Neural progenitor cell (in vitro differentiated cells): Measurements from ENCODE around the gene TSHZ2. TPM values are rescaled to one million over a fixed set of nuclear protein-coding genes. Genes with fewer than 3 reads are reported as not detected.

Source experiments
- DNase-seq: peaks from one replicate; pipeline ENCODE4 v3.0.0-alpha.2; 2016; ENCODE audit warnings: low spot score
- H2AFZ ChIP-seq: fragments of 200-600 bp; sonication (generic); replicated peaks from 2 replicates; pipeline ENCODE4 v1.6.1; 2016; ENCODE audit warnings: antibody characterized with exemption
- H3F3A ChIP-seq: fragments of 200-600 bp; sonication (generic); 2 replicates; pipeline ENCODE4 v1.6.1; 2016; ENCODE audit warnings: antibody characterized with exemption, low read depth
- H3K27ac ChIP-seq: fragments of 200-600 bp; sonication (generic); 2 replicates; pipeline ENCODE4 v1.5.1; 2016; ENCODE audit warnings: mild to moderate bottlenecking
- H3K27me3 ChIP-seq: fragments of 200-600 bp; sonication (generic); 2 replicates; pipeline ENCODE4 v1.6.1; 2016; ENCODE audit warnings: mild to moderate bottlenecking, moderate library complexity
- H3K36me3 ChIP-seq: fragments of 200-600 bp; sonication (generic); 2 replicates; pipeline ENCODE4 v1.5.1; 2016
- H3K4me1 ChIP-seq: fragments of 200-600 bp; sonication (generic); 2 replicates; pipeline ENCODE4 v1.6.1; 2016; ENCODE audit warnings: mixed run types
- H3K4me2 ChIP-seq: fragments of 200-600 bp; sonication (generic); 2 replicates; pipeline ENCODE4 v1.6.1; 2016
- H3K4me3 ChIP-seq: fragments of 200-600 bp; sonication (generic); 2 replicates; pipeline ENCODE4 v1.5.1; 2016
- H3K79me2 ChIP-seq: fragments of 200-600 bp; sonication (generic); 2 replicates; pipeline ENCODE4 v1.6.1; 2016; ENCODE audit warnings: low read depth
- H3K9ac ChIP-seq: fragments of 200-600 bp; sonication (generic); 2 replicates; pipeline ENCODE4 v1.6.1; 2016
- H3K9me3 ChIP-seq: fragments of 200-600 bp; sonication (generic); 2 replicates; pipeline ENCODE4 v1.5.1; 2016; ENCODE audit warnings: low read depth
- H4K20me1 ChIP-seq: fragments of 200-600 bp; sonication (generic); 2 replicates; pipeline ENCODE4 v1.6.1; 2016; ENCODE audit warnings: low read depth
- H3K27ac Mint-ChIP-seq: 3 replicates; pipeline ENCODE4 v1.8.0; 2021; ENCODE audit warnings: mixed read lengths
- H3K27me3 Mint-ChIP-seq: 2 replicates; pipeline ENCODE4 v1.8.0; 2022; ENCODE audit warnings: low read depth, mild to moderate bottlenecking, inconsistent platforms, moderate library complexity, mixed read lengths; ENCODE audit not compliant: insufficient read depth
- H3K36me3 Mint-ChIP-seq: 3 replicates; pipeline ENCODE4 v1.8.0; 2021; ENCODE audit warnings: mixed read lengths
- H3K4me1 Mint-ChIP-seq: 3 replicates; pipeline ENCODE4 v1.8.0; 2021; ENCODE audit warnings: mixed read lengths
- H3K4me3 Mint-ChIP-seq: 3 replicates; pipeline ENCODE4 v1.8.0; 2021; ENCODE audit warnings: mild to moderate bottlenecking, moderate library complexity, mixed read lengths
- H3K9me3 Mint-ChIP-seq: 3 replicates; pipeline ENCODE4 v1.8.0; 2020; ENCODE audit warnings: mixed read lengths
- CTCF ChIP-seq: fragments of 200-600 bp; sonication (generic); IDR thresholded peaks from 2 replicates; pipeline ENCODE4 v1.5.1; 2017; ENCODE audit warnings: antibody characterized with exemption, mild to moderate bottlenecking
- EZH2 ChIP-seq: fragments of 200-600 bp; sonication (generic); IDR thresholded peaks from 2 replicates; pipeline ENCODE4 v1.6.1; 2017; ENCODE audit warnings: antibody characterized with exemption, mild to moderate bottlenecking, moderate library complexity
- EZH2phosphoT487 ChIP-seq: fragments of 200-600 bp; sonication (generic); IDR thresholded peaks from 2 replicates; pipeline ENCODE4 v1.6.1; 2017; ENCODE audit warnings: antibody characterized with exemption
- total RNA-seq: library from RNA; depleted of rRNA; stranded (reverse); fragments of >200 nt; gene quantifications from 2 replicates; pipeline ENCODE4 v1.2.3, GENCODE V29; 2015; ENCODE audit warnings: low replicate concordance

Gene TSHZ2
- total RNA-seq, 1 donor from 2014 or later, result 1.8 TPM

GRCh38 chr20:53297154-53297529 is 325.0 kb downstream of the TSHZ2 start:
- no peak overlapping the region for H3K27ac Mint-ChIP-seq
- Histone ChIP-seq H3K36me3 (no peaks in the 10 kb centered on the region), H3K4me3 (no peak overlapping the region), H3K9me3 (no peaks in the 10 kb centered on the region), H3K79me2 (no peaks in the 10 kb centered on the region), H3K4me1 (peaks cover 20% of the 10 kb centered on the region), H3K4me2 (no peak overlapping the region), H4K20me1 (no peaks in the 10 kb centered on the region), H3F3A (no peaks in the 10 kb centered on the region), H3K27ac (no peak overlapping the region), H2AFZ (no peak overlapping the region), H3K27me3 (no peaks in the 10 kb centered on the region), H3K9ac (no peak overlapping the region)
- no peak for DNase-seq
- TF ChIP-seq EZH2phosphoT487 (no peak), CTCF (no peak), EZH2 (no peak)
- peaks cover 23% of the 10 kb centered on the region for H3K4me1 Mint-ChIP-seq
- H3K36me3 Mint-ChIP-seq, result no peaks in the 10 kb centered on the region
- H3K4me3 Mint-ChIP-seq, result no peak overlapping the region
- H3K9me3 Mint-ChIP-seq, result peaks cover 1% of the 10 kb centered on the region
- peaks cover 2% of the 10 kb centered on the region for H3K27me3 Mint-ChIP-seq

DNA sequence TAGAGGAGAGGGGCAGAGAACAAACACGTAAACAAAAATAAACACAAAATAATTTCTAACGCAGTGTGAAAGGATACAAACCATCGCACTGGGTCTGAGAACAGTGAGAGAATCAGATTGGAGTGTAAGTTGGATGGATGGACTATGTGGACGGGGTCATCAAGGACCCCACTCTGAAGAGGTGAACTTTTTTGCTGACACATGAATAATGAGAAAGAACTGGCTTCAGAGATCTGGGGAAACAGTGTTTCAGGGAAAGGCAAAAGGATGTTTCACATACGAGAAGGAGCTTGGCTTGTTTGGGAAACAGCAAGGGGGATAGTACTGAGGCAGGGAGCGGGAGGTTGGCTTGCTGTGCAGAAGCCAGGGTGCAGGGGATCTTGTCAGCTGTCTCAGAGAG is 326.1 kb downstream of the TSHZ2 start:
- H2AFZ ChIP-seq, result no peak overlapping the region
- H3K9me3 Mint-ChIP-seq, result peaks cover 1% of the 10 kb centered on the region
- DNase-seq, result no peak
- no peaks in the 10 kb centered on the region for H4K20me1 ChIP-seq
- no peaks in the 10 kb centered on the region for H3K36me3 ChIP-seq
- no peaks in the 10 kb centered on the region for H3K27me3 ChIP-seq
- H3K27ac ChIP-seq, result no peak overlapping the region
- H3K4me1 ChIP-seq, result peaks cover 20% of the 10 kb centered on the region
- H3F3A ChIP-seq, result no peaks in the 10 kb centered on the region
- H3K4me3 ChIP-seq, result no peak overlapping the region
- TF ChIP-seq EZH2, result no peak
- peaks cover 2% of the 10 kb centered on the region for H3K27me3 Mint-ChIP-seq
- H3K4me3 Mint-ChIP-seq, result no peak overlapping the region
- no peak overlapping the region for H3K4me2 ChIP-seq
- H3K9me3 ChIP-seq, result no peaks in the 10 kb centered on the region
- no peak overlapping the region for H3K27ac Mint-ChIP-seq
- H3K36me3 Mint-ChIP-seq, result no peaks in the 10 kb centered on the region
- no peaks in the 10 kb centered on the region for H3K79me2 ChIP-seq
- no peak overlapping the region for H3K9ac ChIP-seq
- H3K4me1 Mint-ChIP-seq, result peaks cover 23% of the 10 kb centered on the region

GRCh38 chr20:53298911-53299310 is 326.8 kb downstream of the TSHZ2 start:
- no peaks in the 10 kb centered on the region for H3K9me3 ChIP-seq
- no peaks in the 10 kb centered on the region for H3K36me3 ChIP-seq
- H3K4me2 ChIP-seq, result no peak overlapping the region
- DNase-seq, result no peak
- H3K4me3 ChIP-seq, result no peak overlapping the region
- no peak for TF ChIP-seq EZH2phosphoT487
- no peak for TF ChIP-seq EZH2
- TF ChIP-seq CTCF, result no peak
- H3K27me3 Mint-ChIP-seq, result peaks cover 2% of the 10 kb centered on the region
- peaks cover 23% of the 10 kb centered on the region for H3K4me1 Mint-ChIP-seq
- H3K9me3 Mint-ChIP-seq, result peaks cover 1% of the 10 kb centered on the region
- H3K27me3 ChIP-seq, result no peaks in the 10 kb centered on the region
- H3F3A ChIP-seq, result no peaks in the 10 kb centered on the region
- no peak overlapping the region for H3K9ac ChIP-seq
- peaks cover 20% of the 10 kb centered on the region for H3K4me1 ChIP-seq
- no peak overlapping the region for H3K27ac ChIP-seq
- H2AFZ ChIP-seq, result no peak overlapping the region
- no peaks in the 10 kb centered on the region for H4K20me1 ChIP-seq
- no peaks in the 10 kb centered on the region for H3K79me2 ChIP-seq
- no peaks in the 10 kb centered on the region for H3K36me3 Mint-ChIP-seq
- H3K4me3 Mint-ChIP-seq, result no peak overlapping the region
- H3K27ac Mint-ChIP-seq, result no peak overlapping the region

- Histone ChIP-seq H3K9me3 (no peaks in the 10 kb centered on the region), H4K20me1 (no peaks in the 10 kb centered on the region), H3K27ac (no peak overlapping the region), H3K4me3 (no peak overlapping the region), H3F3A (no peaks in the 10 kb centered on the region), H3K79me2 (no peaks in the 10 kb centered on the region), H3K36me3 (no peaks in the 10 kb centered on the region), H3K9ac (no peak overlapping the region), H2AFZ (no peak overlapping the region), H3K4me1 (peaks cover 14% of the 10 kb centered on the region), H3K27me3 (no peaks in the 10 kb centered on the region), H3K4me2 (no peak overlapping the region)
- Mint-ChIP-seq H3K4me3 (no peak overlapping the region), H3K27me3 (no peaks in the 10 kb centered on the region), H3K9me3 (no peaks in the 10 kb centered on the region), H3K27ac (no peak overlapping the region), H3K4me1 (peaks cover 20% of the 10 kb centered on the region), H3K36me3 (no peaks in the 10 kb centered on the region)
- no peak for DNase-seq
- TF ChIP-seq EZH2, result no peak
These were observed 327.7 kb downstream of the TSHZ2 start for GRCh38 chr20:53299831-53300230.
